ENCODE measurements around the gene SNAPC4.

SNAPC4 gene

DNA sequence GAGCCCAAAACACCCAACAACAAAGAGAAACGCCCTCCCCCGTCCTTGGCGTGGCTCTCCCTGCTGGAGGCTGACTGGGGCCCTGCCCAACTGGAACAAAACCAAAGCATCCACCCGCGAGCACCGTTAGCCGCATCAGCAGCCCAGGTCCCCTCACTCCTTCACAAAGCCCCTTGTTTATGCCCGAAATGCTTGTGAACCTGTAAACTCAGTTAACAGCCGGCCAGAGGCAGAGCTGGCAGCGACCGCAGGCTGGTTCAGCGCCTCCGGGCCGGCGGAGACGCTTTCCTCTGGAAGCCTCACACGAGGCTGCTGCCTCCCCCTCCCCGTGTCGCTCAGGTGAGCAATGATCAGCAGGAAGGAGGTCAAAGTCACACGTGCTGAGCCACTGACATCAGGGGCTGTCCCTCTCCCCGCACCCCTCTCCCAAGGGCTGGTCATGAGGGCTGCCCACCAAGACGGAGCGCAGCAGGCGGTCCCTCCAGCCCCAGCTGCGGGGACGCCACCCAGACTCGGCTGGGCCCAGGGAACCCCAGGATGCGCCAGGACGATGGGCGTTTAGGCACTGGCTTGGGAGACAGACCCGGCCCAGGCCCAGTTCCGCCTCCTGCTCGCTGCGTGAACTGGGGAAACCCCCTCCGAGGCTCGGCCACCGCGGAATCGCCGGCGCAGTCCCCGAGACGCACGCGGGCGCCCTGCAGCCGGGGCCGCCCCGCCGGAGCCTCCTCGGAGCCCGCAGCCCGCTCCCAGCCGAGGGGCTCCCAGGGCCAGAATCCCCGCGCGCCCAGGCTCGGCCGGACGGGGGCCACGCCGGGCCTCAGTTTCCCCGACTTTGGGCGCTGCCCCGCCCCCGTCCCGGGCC, 563 bp downstream of the SNAPC4 start:
- intact Hi-C loops (cut with micrococcal nuclease) = loop anchor here (2.0 to 10.0 kb wide), 3 partner anchors 35 to 85 kb away; partner anchors contain the start of gene SEC16A
- Mint-ChIP-seq H3K27ac (peak overlapping the region; percentile 62), H3K9me3 (no peaks in the 10 kb centered on the region), H3K27me3 (no peaks in the 10 kb centered on the region), H3K4me3 (peak overlapping the region; percentile 86), H3K36me3 (ENCODE audit: low read depth) (peaks cover 79% of the 10 kb centered on the region), H3K4me1 (ENCODE audit: low read depth) (peaks cover 28% of the 10 kb centered on the region)

DNA sequence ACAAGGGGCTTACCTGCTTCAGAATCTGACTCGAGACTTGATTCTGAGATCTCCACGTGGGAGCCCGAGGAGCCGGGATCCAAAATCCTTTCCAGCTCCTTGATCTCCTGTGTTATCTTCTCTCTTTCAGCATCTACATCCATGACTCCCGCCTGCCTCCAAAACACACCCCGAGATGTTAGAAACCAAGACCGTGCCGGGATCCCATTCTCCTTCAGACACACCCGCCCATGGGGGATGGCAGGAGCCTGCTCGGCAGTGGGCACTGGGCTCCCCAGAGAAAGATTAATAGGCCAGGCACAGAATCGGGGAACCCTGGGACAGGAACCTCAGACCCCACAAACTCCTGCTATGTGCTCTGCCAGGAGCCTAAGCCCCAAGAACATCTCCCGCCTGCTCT, 1.7 kb downstream of the SNAPC4 start:
- intact Hi-C loops (cut with micrococcal nuclease) = no loop called here
- Mint-ChIP-seq H3K4me1 (ENCODE audit: low read depth) (peaks cover 20% of the 10 kb centered on the region), H3K36me3 (ENCODE audit: low read depth) (peaks cover 79% of the 10 kb centered on the region), H3K27me3 (no peaks in the 10 kb centered on the region), H3K27ac (peak overlapping the region; percentile 62), H3K4me3 (no peak overlapping the region), H3K9me3 (no peaks in the 10 kb centered on the region)

DNA sequence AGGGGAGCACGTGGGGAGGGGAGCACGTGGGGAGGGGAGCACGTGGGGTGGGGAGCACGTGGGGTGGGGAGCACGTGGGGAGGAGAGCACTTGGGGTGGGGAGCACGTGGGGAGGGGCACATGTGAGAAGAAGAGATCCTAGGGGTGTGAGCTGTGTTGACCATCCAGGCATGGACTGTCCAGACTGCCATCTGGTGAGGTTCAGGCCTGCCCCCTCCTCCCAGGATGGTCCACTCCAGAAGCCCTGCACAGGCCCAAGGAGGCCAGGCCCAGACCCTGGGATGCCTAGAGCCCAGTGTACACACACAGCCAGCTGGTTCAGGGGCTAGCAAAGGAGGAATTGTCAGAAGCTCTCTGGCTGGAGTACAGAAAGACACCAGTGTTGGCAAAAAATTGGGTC, 2.3 kb downstream of the SNAPC4 start:
- Mint-ChIP-seq H3K4me3 (no peak overlapping the region), H3K27me3 (no peaks in the 10 kb centered on the region), H3K9me3 (no peaks in the 10 kb centered on the region), H3K27ac (no peak overlapping the region), H3K4me1 (ENCODE audit: low read depth) (peaks cover 20% of the 10 kb centered on the region), H3K36me3 (ENCODE audit: low read depth) (peaks cover 79% of the 10 kb centered on the region)
- intact Hi-C loops (cut with micrococcal nuclease) = no loop called here

DNA sequence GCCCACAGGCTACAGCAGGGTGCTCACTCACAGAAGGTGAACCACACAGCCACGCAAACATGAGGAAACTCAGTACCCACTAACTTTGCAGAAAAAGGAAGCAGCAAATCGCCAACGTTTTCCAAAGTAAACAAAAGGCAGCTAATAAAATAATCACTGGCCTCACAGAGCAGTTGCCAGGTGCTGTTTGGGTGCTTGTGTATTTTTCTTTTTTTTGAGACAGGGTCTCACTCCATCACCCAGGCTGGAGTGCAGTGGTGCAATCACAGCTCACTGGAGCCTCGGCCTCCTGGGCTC, 3.8 kb downstream of the SNAPC4 start:
- no peak overlapping the region for H3K27ac Mint-ChIP-seq
- H3K27me3 Mint-ChIP-seq = no peaks in the 10 kb centered on the region
- peaks cover 79% of the 10 kb centered on the region for H3K36me3 Mint-ChIP-seq (ENCODE audit: low read depth)
- H3K9me3 Mint-ChIP-seq = no peaks in the 10 kb centered on the region
- peaks cover 20% of the 10 kb centered on the region for H3K4me1 Mint-ChIP-seq (ENCODE audit: low read depth)
- intact Hi-C loops (cut with micrococcal nuclease) = no loop called here
- H3K4me3 Mint-ChIP-seq = no peak overlapping the region

DNA sequence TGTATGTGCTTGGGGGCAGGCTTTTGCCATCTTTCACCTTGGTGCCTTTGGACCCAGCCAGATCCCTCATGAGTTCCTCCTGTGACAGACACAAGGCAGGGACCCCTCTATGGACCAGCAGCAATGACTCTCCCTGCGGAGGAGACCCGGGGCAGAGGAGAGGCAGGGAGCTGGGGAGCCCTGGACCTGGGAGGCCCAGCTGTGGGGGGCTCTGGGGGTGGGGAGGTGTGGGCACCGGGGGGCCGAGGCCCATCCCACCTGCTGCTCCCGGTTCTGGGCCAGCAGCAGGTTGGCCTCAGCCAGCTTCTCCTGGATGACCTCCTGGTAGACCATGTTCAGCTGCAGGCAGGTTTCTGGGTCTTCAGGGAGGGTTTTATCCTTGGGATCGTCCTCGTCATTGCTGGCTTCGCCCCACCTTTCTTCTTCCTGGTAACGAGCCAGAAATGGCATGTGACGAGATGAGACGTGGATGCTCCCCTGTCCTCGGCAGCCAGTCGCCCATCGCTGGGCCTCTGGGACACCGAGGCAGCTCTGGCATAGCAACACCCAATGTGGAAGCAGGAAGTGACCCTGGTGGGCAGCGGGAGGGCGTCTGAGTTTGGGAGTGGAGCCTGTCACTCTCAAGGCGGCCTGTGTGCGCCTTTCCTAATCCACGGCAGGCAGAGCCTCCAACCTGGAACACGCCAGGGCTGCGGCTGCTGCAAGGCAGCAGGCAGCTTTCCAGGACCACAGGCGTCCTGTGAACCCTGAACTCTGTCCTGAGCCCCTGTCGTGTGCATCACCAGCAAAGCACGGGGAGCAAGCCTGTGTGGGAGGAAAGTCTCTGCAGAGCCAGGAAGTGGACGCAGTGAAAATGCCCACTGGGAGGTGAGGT, 4.4 kb downstream of the SNAPC4 start:
- Mint-ChIP-seq H3K4me1 (ENCODE audit: low read depth) (peaks cover 18% of the 10 kb centered on the region), H3K27ac (no peak overlapping the region), H3K4me3 (no peak overlapping the region), H3K36me3 (ENCODE audit: low read depth) (peaks cover 83% of the 10 kb centered on the region), H3K27me3 (no peaks in the 10 kb centered on the region), H3K9me3 (no peaks in the 10 kb centered on the region)
- intact Hi-C loops (cut with micrococcal nuclease) = no loop called here

DNA sequence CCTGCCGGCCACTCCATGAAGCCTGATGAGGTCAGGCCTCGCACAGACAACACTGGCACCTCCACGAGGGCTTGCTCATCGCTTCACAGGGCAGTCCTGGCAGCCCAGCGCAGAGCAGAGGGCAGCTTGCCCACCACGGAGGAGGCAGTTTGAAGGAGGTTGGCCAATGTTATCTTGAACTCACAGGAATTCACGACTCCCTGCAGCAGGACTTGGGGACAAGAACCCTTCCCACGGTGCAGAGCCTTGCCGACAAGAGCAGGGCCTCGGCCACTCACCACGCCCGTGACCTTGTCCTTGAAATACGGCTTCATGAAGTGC, 5.0 kb downstream of the SNAPC4 start:
- no peaks in the 10 kb centered on the region for H3K9me3 Mint-ChIP-seq
- no peaks in the 10 kb centered on the region for H3K27me3 Mint-ChIP-seq
- intact Hi-C loops (cut with micrococcal nuclease) = no loop called here
- peaks cover 15% of the 10 kb centered on the region for H3K4me1 Mint-ChIP-seq (ENCODE audit: low read depth)
- H3K4me3 Mint-ChIP-seq = no peak overlapping the region
- peaks cover 89% of the 10 kb centered on the region for H3K36me3 Mint-ChIP-seq (ENCODE audit: low read depth)
- no peak overlapping the region for H3K27ac Mint-ChIP-seq

DNA sequence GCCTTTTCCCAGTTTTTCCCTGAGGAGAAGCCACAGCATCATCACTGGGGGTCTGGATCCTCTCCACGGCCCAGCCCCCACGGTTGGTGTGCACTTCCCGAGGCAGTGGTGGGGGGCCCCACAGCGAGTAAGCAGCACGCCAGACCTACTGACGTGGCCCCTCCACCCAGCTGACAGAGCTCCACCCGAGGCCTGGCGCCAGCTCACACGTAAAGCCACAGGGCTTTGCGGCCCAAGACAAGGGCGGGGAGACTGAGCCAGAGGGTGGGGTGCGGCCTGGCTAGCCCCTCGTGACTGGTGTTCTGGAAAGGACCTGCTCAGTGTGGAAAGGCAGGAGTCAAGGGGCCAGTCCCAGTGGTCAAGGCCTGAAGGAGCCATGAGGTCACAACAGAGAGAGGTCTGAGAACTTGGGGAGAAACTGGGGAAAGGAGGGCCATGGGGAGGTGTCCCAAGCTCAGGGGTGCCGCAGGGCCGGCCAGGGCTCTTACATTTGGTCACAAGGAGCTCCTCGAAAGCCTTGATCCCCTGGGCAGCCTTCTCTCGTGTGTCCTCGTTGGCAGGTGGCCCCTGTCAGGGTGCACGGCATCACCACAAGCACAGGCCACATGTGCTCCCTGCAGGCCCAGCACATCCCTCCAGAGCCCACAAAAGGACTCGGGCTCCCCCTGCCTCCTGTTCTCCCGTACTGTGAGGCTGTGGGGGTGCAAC, 5.5 kb downstream of the SNAPC4 start:
- Mint-ChIP-seq H3K9me3 (no peaks in the 10 kb centered on the region), H3K36me3 (ENCODE audit: low read depth) (peaks cover 95% of the 10 kb centered on the region), H3K4me1 (ENCODE audit: low read depth) (peaks cover 19% of the 10 kb centered on the region), H3K27me3 (no peaks in the 10 kb centered on the region), H3K27ac (no peak overlapping the region), H3K4me3 (no peak overlapping the region)
- intact Hi-C loops (cut with micrococcal nuclease) = no loop called here

DNA sequence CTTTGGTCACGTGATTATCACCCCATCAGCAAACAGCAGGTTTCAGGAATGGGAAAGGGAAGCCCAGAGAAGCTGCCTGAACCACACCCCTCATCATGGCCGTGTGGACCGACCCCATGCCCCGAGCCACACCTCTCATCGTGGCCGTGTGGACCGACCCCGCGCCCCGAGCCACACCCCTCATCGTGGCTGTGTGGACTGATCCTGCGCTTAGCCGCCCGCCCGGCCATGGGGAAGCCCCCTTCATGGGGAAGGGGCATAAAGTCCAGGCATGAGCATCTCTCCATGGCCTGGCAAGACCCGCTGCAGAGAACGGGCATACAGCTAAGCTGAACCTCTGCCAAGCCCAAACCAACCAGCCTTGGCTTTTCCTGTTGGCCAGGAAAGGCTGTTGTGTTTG, 6.4 kb downstream of the SNAPC4 start:
- no peak overlapping the region for H3K4me3 Mint-ChIP-seq
- intact Hi-C loops (cut with micrococcal nuclease) = no loop called here
- no peaks in the 10 kb centered on the region for H3K27me3 Mint-ChIP-seq
- H3K4me1 Mint-ChIP-seq (ENCODE audit: low read depth) = peaks cover 13% of the 10 kb centered on the region
- no peak overlapping the region for H3K27ac Mint-ChIP-seq
- no peaks in the 10 kb centered on the region for H3K9me3 Mint-ChIP-seq
- peaks cover 100% of the 10 kb centered on the region for H3K36me3 Mint-ChIP-seq (ENCODE audit: low read depth)

DNA sequence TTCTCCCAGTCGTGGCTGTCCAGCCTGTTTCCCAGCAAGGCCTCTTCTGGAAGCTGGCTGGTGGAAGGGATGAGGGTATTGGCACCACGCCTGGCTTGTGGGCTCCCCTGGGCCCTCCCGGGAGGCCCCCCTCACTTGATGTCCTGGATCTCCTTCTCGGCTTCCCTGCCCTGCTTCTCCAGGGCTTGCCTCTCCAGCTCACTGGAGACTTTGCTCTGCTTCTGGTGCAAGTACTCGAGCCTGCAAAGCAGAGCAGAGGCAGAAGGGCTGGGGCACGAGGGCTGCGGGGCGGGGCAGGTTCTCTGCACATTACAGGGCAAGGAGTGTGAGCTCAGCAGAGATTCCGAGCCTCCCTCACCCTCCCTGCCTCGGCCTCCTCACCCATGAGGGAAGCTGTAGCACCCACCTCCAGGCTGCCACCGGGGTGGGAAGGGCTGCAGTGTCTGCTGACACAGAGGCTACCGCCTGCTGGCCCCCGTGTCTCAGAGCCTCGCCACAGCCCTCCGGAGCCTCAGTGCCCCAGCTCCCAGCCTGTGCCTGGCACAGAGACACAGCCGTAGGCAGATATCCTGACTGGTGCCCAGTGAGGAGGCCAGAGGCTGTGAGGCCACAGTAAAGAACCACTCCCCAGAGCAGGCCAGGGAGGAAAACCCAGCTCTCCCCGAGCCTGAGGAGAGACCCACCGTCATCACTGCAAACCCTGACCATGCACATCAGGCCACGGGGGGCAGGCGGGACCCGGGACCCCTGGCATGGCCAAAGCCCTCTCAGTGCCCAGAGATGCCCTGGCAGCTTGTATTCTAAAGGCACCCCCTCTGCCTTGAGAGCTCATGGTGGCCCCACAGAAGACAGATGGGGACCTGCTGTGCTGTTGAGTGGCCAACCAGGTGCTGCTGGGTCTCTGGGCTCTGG, 7.2 kb downstream of the SNAPC4 start:
- H3K4me3 Mint-ChIP-seq = no peak overlapping the region
- H3K9me3 Mint-ChIP-seq = no peaks in the 10 kb centered on the region
- no peaks in the 10 kb centered on the region for H3K27me3 Mint-ChIP-seq
- peaks cover 8% of the 10 kb centered on the region for H3K4me1 Mint-ChIP-seq (ENCODE audit: low read depth)
- H3K36me3 Mint-ChIP-seq (ENCODE audit: low read depth) = peaks cover 100% of the 10 kb centered on the region
- intact Hi-C loops (cut with micrococcal nuclease) = no loop called here
- H3K27ac Mint-ChIP-seq = no peak overlapping the region

DNA sequence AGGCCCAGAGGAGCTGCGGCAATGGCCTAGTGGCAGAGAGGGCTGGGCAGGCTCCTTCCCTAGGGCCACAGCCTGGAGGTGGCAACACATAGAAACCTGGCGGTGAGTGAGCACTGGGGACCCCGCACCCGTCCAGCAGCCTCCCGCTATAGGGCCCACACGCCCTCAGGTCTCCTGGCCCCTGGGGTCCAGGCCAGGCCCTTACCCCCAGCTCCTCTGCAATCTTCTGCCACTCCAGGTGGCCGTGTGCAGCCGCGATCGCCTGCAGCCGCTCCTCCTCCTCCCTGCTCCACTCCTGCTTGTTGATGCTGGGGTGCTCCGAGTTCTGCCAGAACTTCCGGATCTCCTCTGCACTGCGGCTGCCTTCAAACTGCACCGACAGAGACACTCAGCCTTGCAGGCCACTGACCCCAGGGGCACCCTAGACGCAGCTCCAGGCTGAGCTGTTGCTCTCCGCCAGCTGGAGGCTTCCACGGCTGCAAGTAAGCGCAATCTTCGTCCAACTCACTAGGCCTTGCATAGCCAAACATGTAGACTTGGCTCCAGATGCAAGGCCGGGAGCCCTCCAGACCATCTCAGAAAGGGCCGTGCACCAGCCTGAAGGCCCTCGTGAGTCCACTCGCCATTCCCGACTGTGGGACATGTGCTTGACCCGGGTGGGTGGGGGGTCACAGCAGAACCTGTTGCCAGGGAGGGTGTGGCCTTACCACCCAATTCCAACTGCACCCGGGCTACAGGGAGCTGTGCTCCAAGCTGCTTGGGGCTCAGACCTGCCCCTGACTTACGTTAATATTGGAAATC, 8.0 kb downstream of the SNAPC4 start:
- intact Hi-C loops (cut with micrococcal nuclease) = no loop called here
- Mint-ChIP-seq H3K27me3 (no peaks in the 10 kb centered on the region), H3K4me3 (no peak overlapping the region), H3K27ac (no peak overlapping the region), H3K36me3 (ENCODE audit: low read depth) (peaks cover 100% of the 10 kb centered on the region), H3K4me1 (ENCODE audit: low read depth) (peaks cover 8% of the 10 kb centered on the region), H3K9me3 (no peaks in the 10 kb centered on the region)

DNA sequence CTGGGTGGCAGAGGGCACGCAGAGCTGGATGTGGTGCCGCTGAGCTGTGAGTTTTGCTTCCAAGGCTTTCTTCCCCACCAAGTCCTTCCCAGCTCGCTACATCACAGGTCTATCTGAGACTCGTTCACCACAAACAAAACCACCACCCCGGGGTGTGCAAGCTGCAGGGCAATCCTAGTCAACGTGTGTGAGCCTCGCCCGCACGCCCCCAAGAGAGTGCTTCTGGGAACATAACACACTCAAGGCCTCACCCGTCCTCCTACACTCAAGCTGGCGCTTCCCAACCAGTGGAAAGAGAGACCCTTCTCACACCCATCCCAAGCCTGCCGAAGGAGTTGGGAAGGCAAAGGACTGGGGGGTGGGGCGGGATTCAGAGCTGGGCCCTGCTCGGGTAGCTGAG, 10.6 kb downstream of the SNAPC4 start:
- Mint-ChIP-seq H3K4me1 (ENCODE audit: low read depth) (peaks cover 24% of the 10 kb centered on the region), H3K9me3 (no peaks in the 10 kb centered on the region), H3K36me3 (ENCODE audit: low read depth) (peaks cover 100% of the 10 kb centered on the region), H3K27ac (no peak overlapping the region), H3K4me3 (no peak overlapping the region), H3K27me3 (no peaks in the 10 kb centered on the region)
- intact Hi-C loops (cut with micrococcal nuclease) = no loop called here

DNA sequence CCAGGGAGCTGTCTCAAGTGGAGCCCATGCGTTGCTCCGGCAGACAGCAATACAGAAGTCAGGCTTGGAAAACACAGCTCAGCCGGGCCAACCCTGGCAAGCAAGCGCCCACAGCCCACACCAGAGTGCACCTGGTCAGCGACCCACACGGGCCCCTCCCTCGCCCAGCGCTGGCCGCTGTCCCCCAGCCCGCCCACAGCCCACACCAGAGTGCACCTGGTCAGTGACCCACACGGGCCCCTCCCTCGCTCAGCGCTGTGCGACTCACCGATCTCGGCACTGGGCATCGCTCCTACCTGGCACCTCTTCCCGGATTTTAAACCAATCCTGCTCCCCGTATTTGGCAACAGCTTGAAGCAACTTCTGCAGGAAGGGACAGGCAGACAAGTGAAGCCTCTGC, 12.8 kb downstream of the SNAPC4 start:
- intact Hi-C loops (cut with micrococcal nuclease) = no loop called here
- H3K4me3 Mint-ChIP-seq = no peak overlapping the region
- H3K27me3 Mint-ChIP-seq = no peaks in the 10 kb centered on the region
- peaks cover 24% of the 10 kb centered on the region for H3K4me1 Mint-ChIP-seq (ENCODE audit: low read depth)
- H3K36me3 Mint-ChIP-seq (ENCODE audit: low read depth) = peaks cover 100% of the 10 kb centered on the region
- H3K27ac Mint-ChIP-seq = no peak overlapping the region
- H3K9me3 Mint-ChIP-seq = no peaks in the 10 kb centered on the region

DNA sequence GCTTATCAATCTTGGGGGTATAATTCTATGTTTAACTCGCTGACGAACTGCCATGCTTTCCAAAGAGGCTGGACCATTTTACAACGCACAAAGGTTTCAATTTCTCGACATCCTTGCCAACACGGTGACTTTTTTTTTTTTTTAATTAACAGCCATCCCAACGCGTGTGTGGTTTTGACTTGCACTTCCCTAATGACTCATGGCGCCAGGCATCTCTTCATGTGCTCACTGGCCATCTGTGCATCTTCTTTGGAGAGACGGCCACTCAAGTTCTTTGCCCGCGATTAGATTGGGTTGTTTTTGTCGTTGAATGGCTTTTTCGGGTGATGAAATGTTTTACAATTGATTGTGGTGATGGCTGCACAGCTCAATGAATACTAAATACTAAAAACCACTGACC, 14.0 kb downstream of the SNAPC4 start:
- peak overlapping the region; percentile 32 for H3K4me3 Mint-ChIP-seq
- H3K4me1 Mint-ChIP-seq (ENCODE audit: low read depth) = peaks cover 24% of the 10 kb centered on the region
- no peaks in the 10 kb centered on the region for H3K27me3 Mint-ChIP-seq
- intact Hi-C loops (cut with micrococcal nuclease) = no loop called here
- peak overlapping the region; percentile 39 for H3K27ac Mint-ChIP-seq
- H3K36me3 Mint-ChIP-seq (ENCODE audit: low read depth) = peaks cover 100% of the 10 kb centered on the region
- H3K9me3 Mint-ChIP-seq = no peaks in the 10 kb centered on the region
